ENCODE measurements around the gene RYR2. TPM values are rescaled to one million over a fixed set of nuclear protein-coding genes. Genes with fewer than 3 reads are reported as not detected.
"Not testable (repeated sequence)": the region's sequence is repeated elsewhere in the genome, so short reads cannot be mapped to it uniquely, and the experiment has no call there.

Gene RYR2
- total and polyA plus RNA-seq, 7 experiments from 2014 or later: 0.05 TPM; not detected in 6

DNA sequence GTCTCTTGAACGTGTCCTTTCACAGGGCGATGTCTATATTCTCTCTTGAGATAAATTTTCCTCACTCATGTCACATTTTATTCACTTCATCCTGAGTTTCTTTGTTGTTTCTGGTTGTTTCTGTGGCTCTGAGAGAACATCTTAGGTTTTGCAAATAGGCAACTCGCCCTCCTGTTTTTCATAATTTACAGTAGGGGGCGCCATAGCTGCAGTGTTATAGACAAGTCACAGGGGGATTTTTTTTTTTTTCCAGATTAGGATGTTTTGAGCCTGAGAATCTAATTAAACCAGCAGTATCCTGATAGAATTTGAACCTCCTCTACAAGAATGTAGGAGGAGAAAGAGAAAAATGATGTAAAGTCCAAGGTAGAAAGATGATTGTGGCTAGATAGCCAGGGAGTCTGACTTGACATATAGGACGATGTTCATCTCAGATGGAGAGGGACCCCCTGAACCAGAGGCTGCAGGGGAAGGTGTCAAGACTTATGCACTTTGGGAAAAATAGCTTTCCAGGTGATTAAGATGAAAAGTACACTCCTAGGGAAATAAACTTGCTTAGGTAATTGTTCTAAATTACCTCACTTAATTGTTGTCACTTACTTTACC is 772.4 kb downstream of the RYR2 start:
- H3K9me3 Mint-ChIP-seq: peaks cover 0 to 5% (median 0%) of the 10 kb centered on the region in 11 donors
- H3K36me3 Mint-ChIP-seq: no peaks in the 10 kb centered on the region
- no peaks in the 10 kb centered on the region for H3K4me1 Mint-ChIP-seq
- ChIA-PET POLR2A (no interaction called here), CTCF (no interaction called here)
- no peaks in the 10 kb centered on the region for H3K9me3 ChIP-seq (ENCODE audit: control insufficient read depth in 2 of 3, low read length in 3 of 3)
- H3K27ac Mint-ChIP-seq: no peak overlapping the region
- H3K36me3 ChIP-seq (ENCODE audit: control insufficient read depth in 2 of 3, insufficient read depth in 3 of 3, low read length in 3 of 3): no peaks in the 10 kb centered on the region
- no peaks in the 10 kb centered on the region for H3K4me1 ChIP-seq (ENCODE audit: control insufficient read depth in 2 of 2, insufficient read depth in 2 of 2, low read length in 2 of 2)
- no peaks in the 10 kb centered on the region for H3K27me3 ChIP-seq (ENCODE audit: control insufficient read depth in 2 of 2, insufficient read depth in 2 of 2, low read length in 2 of 2)
- DNase-seq (no peak), ATAC-seq (no peak)
- H3K4me3 ChIP-seq (ENCODE audit: low read length): no peak overlapping the region
- intact Hi-C loops (cut with micrococcal nuclease): no loop called here
- H3K27ac ChIP-seq (ENCODE audit: low read depth, low read length): no peak overlapping the region
- no peak overlapping the region for H3K4me3 Mint-ChIP-seq
- H3K27me3 Mint-ChIP-seq: peaks cover 0 to 14% (median 8%) of the 10 kb centered on the region in 5 donors

DNA sequence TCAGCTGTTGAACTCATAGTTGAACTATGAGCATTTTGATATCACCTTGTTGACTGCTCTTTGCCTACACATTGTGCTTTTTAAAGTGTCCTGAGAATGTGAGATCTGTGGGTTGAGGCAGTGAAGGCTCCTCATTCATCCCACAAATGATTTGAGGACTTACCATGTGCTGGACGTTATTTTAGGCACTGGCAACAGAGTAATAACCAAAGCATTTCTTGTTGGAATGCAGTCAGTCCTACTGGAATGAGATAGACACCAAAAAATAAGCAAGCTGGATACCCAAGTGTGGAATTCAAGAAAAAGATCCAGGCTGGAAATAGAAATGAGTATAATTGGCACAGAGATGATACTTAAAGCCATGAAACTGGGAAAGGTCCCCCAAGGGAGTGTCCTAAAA is 775.3 kb downstream of the RYR2 start:
- ATAC-seq (no peak), DNase-seq (no peak)
- Mint-ChIP-seq H3K27ac (no peak overlapping the region), H3K36me3 (no peaks in the 10 kb centered on the region), H3K9me3 (peaks cover 0 to 6% (median 0%) of the 10 kb centered on the region in 11 donors), H3K4me1 (no peaks in the 10 kb centered on the region), H3K4me3 (no peak overlapping the region), H3K27me3 (peaks cover 0 to 15% (median 13%) of the 10 kb centered on the region in 5 donors)
- no peak overlapping the region for H3K27ac ChIP-seq (ENCODE audit: low read depth, low read length)
- CTCF ChIA-PET: no interaction called here
- H3K9me3 ChIP-seq (ENCODE audit: control insufficient read depth in 2 of 3, low read length in 3 of 3): no peaks in the 10 kb centered on the region
- no peaks in the 10 kb centered on the region for H3K4me1 ChIP-seq (ENCODE audit: control insufficient read depth in 2 of 2, insufficient read depth in 2 of 2, low read length in 2 of 2)
- no peak overlapping the region for H3K4me3 ChIP-seq (ENCODE audit: low read length)
- POLR2A ChIA-PET: no interaction called here
- intact Hi-C loops (cut with micrococcal nuclease): no loop called here
- H3K27me3 ChIP-seq (ENCODE audit: control insufficient read depth in 2 of 2, insufficient read depth in 2 of 2, low read length in 2 of 2): no peaks in the 10 kb centered on the region
- no peaks in the 10 kb centered on the region for H3K36me3 ChIP-seq (ENCODE audit: control insufficient read depth in 2 of 3, insufficient read depth in 3 of 3, low read length in 3 of 3)

DNA sequence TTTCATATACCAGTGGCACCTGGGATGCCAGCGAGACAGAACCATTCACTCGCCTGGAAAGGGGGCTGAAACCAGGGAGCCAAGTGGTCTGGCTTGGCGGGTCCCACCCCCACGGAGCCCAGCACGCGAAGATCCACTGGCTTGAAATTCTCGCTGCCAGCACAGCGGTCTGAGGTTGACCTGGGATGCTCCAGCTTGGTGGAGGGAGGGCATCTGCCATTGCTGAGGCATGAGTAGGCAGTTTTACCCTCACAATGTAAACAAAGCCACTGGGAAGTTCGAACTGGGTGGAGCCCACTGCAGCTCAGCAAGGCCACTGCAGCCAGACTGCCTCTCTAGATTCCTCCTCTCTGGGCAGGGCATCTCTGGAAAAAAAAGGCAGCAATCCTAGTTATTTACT is 778.6 kb downstream of the RYR2 start:
- H3K9me3 Mint-ChIP-seq; H3K9me3 ChIP-seq (ENCODE audit: control insufficient read depth in 2 of 3, low read length in 3 of 3); ATAC-seq; H3K4me3 ChIP-seq (ENCODE audit: low read length); intact Hi-C loops (cut with micrococcal nuclease); H3K27ac ChIP-seq (ENCODE audit: low read depth, low read length); H3K27me3 ChIP-seq (ENCODE audit: control insufficient read depth in 2 of 2, insufficient read depth in 2 of 2, low read length in 2 of 2); POLR2A ChIA-PET; H3K4me1 ChIP-seq (ENCODE audit: control insufficient read depth in 2 of 2, insufficient read depth in 2 of 2, low read length in 2 of 2); CTCF ChIA-PET; H3K4me3 Mint-ChIP-seq; H3K4me1 Mint-ChIP-seq; H3K36me3 Mint-ChIP-seq; H3K27ac Mint-ChIP-seq; H3K36me3 ChIP-seq (ENCODE audit: control insufficient read depth in 2 of 3, insufficient read depth in 3 of 3, low read length in 3 of 3); DNase-seq: not testable (repeated sequence)
- peaks cover 0 to 15% (median 5%) of the 10 kb centered on the region in 5 donors for H3K27me3 Mint-ChIP-seq

DNA sequence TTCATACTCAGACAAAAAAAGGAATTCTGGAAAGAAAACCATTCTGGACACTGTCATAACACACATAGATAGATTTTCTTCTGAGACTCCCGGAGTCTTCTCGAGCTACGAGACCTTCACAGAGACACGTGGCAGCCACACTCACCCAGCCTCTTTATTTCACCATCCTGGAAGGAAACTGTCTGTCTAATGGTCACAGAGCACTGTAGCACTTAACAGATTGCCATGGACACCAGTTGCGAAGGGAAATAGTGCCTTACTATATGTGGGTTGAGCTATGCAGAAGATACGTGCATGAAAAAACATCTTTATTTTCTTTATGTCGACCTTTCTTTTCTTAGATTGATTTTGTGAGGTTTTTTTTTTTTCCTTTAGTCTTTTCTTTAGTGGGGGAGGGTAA is 790.9 kb downstream of the RYR2 start:
- Histone ChIP-seq H3K27ac (ENCODE audit: low read depth, low read length) (no peak overlapping the region), H3K4me3 (ENCODE audit: low read length) (no peak overlapping the region), H3K9me3 (ENCODE audit: control insufficient read depth in 2 of 3, low read length in 3 of 3) (no peaks in the 10 kb centered on the region), H3K36me3 (ENCODE audit: control insufficient read depth in 2 of 3, insufficient read depth in 3 of 3, low read length in 3 of 3) (no peaks in the 10 kb centered on the region), H3K27me3 (ENCODE audit: control insufficient read depth in 2 of 2, insufficient read depth in 2 of 2, low read length in 2 of 2) (no peaks in the 10 kb centered on the region), H3K4me1 (ENCODE audit: control insufficient read depth in 2 of 2, insufficient read depth in 2 of 2, low read length in 2 of 2) (no peaks in the 10 kb centered on the region)
- ATAC-seq (no peak), DNase-seq (no peak)
- Mint-ChIP-seq H3K36me3 (no peaks in the 10 kb centered on the region), H3K27ac (no peak overlapping the region), H3K27me3 (peaks cover 0 to 13% (median 3%) of the 10 kb centered on the region in 5 donors), H3K9me3 (peaks cover 0 to 8% (median 0%) of the 10 kb centered on the region in 11 donors), H3K4me3 (no peak overlapping the region), H3K4me1 (no peaks in the 10 kb centered on the region)
- ChIA-PET POLR2A (no interaction called here), CTCF (no interaction called here)
- intact Hi-C loops (cut with micrococcal nuclease): no loop called here

DNA sequence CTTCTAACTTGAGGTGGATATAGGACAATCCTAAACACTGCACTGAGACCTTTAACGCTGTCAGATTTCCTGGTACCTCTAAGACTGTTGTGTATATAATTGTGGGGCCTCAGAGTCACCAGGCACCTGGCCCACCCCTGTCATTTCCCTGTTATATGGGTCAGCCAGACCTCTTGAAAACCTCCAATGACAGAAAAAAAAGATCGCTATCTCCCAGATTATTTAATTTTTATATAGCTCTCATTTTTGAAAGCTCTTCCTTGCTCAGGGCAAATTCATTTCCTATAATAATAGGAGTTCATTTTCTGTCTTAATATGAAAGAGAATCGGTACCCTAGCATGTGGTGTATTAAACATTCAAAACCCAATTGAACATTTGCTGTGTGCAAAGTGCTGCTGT is 792.1 kb downstream of the RYR2 start:
- no peak for ATAC-seq
- POLR2A ChIA-PET: no interaction called here

DNA sequence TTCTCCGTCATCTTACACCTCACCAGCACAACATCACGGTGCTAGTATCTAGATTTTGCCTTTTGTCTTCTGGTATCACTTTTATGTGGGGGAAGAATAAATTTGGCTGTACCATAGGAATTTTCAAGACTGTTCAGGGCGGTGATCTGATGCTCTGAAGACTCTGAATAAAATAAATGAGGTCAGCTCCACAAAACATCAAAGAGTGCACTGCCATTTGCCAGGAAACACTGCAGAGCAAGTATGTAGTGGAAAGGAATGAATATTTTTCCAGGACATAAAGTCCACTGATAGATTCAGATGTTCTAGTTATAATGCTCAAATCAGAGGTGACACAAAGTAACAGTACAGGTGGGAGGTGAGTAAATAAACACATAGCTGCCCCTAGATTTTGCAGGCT is 792.5 kb downstream of the RYR2 start:
- H3K36me3 ChIP-seq (ENCODE audit: control insufficient read depth in 2 of 3, insufficient read depth in 3 of 3, low read length in 3 of 3): no peaks in the 10 kb centered on the region
- no peaks in the 10 kb centered on the region for H3K27me3 ChIP-seq (ENCODE audit: control insufficient read depth in 2 of 2, insufficient read depth in 2 of 2, low read length in 2 of 2)
- DNase-seq: no peak
- H3K4me1 ChIP-seq (ENCODE audit: control insufficient read depth in 2 of 2, insufficient read depth in 2 of 2, low read length in 2 of 2): no peaks in the 10 kb centered on the region
- Mint-ChIP-seq H3K9me3 (peaks cover 0 to 4% (median 0%) of the 10 kb centered on the region in 11 donors), H3K27me3 (peaks cover 0 to 13% (median 3%) of the 10 kb centered on the region in 5 donors), H3K27ac (no peak overlapping the region), H3K36me3 (no peaks in the 10 kb centered on the region), H3K4me3 (no peak overlapping the region), H3K4me1 (no peaks in the 10 kb centered on the region)
- CTCF ChIA-PET: no interaction called here
- H3K9me3 ChIP-seq (ENCODE audit: control insufficient read depth in 2 of 3, low read length in 3 of 3): no peaks in the 10 kb centered on the region
- ATAC-seq: no peak
- no peak overlapping the region for H3K4me3 ChIP-seq (ENCODE audit: low read length)
- intact Hi-C loops (cut with micrococcal nuclease): no loop called here
- POLR2A ChIA-PET: no interaction called here
- H3K27ac ChIP-seq (ENCODE audit: low read depth, low read length): no peak overlapping the region

More for the DNA sequence above, 792.1 kb downstream of the RYR2 start:
- no peaks in the 10 kb centered on the region for H3K27me3 ChIP-seq (ENCODE audit: control insufficient read depth in 2 of 2, insufficient read depth in 2 of 2, low read length in 2 of 2)
- intact Hi-C loops (cut with micrococcal nuclease): no loop called here
- no peaks in the 10 kb centered on the region for H3K9me3 ChIP-seq (ENCODE audit: control insufficient read depth in 2 of 3, low read length in 3 of 3)
- no peaks in the 10 kb centered on the region for H3K4me1 Mint-ChIP-seq
- H3K4me1 ChIP-seq (ENCODE audit: control insufficient read depth in 2 of 2, insufficient read depth in 2 of 2, low read length in 2 of 2): no peaks in the 10 kb centered on the region
- DNase-seq: no peak
- CTCF ChIA-PET: interaction anchor here (0.8 kb wide), 1 partner anchor 27 kb away, joined by 3 read pairs; no protein-coding TSS in a partner anchor
- H3K27me3 Mint-ChIP-seq: peaks cover 0 to 13% (median 3%) of the 10 kb centered on the region in 5 donors
- peaks cover 0 to 6% (median 0%) of the 10 kb centered on the region in 11 donors for H3K9me3 Mint-ChIP-seq
- no peak overlapping the region for H3K27ac Mint-ChIP-seq
- no peak overlapping the region for H3K4me3 ChIP-seq (ENCODE audit: low read length)
- H3K36me3 ChIP-seq (ENCODE audit: control insufficient read depth in 2 of 3, insufficient read depth in 3 of 3, low read length in 3 of 3): no peaks in the 10 kb centered on the region
- H3K36me3 Mint-ChIP-seq: no peaks in the 10 kb centered on the region
- H3K27ac ChIP-seq (ENCODE audit: low read depth, low read length): no peak overlapping the region
- no peak overlapping the region for H3K4me3 Mint-ChIP-seq

DNA sequence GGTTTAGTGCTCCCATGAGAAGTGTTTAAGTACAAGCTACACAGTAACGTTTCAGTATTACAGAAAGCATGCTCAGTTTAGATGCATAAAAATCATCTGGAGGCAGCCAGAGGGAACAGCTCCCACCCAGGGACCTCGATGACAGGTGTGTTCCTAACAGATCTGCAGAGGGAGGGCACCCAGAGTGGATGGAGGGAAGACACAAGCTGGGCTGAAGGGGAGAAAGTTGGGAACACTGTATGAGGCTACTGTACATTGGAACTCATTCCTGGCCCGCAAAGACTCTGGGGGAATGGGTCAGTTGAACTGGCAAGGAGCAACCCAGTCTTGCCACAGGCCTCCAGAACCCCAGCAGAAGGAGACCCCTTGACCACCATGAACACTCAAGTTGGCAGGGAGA is 796.3 kb downstream of the RYR2 start:
- no peak overlapping the region for H3K4me3 Mint-ChIP-seq
- Histone ChIP-seq H3K4me1 (ENCODE audit: control insufficient read depth in 2 of 2, insufficient read depth in 2 of 2, low read length in 2 of 2) (no peaks in the 10 kb centered on the region), H3K27me3 (ENCODE audit: control insufficient read depth in 2 of 2, insufficient read depth in 2 of 2, low read length in 2 of 2) (no peaks in the 10 kb centered on the region), H3K27ac (ENCODE audit: low read depth, low read length) (no peak overlapping the region), H3K9me3 (ENCODE audit: control insufficient read depth in 2 of 3, low read length in 3 of 3) (no peaks in the 10 kb centered on the region), H3K36me3 (ENCODE audit: control insufficient read depth in 2 of 3, insufficient read depth in 3 of 3, low read length in 3 of 3) (no peaks in the 10 kb centered on the region), H3K4me3 (ENCODE audit: low read length) (no peak overlapping the region)
- no peak for DNase-seq
- no peak overlapping the region for H3K27ac Mint-ChIP-seq
- H3K36me3 Mint-ChIP-seq: no peaks in the 10 kb centered on the region
- intact Hi-C loops (cut with micrococcal nuclease): no loop called here
- ChIA-PET CTCF (no interaction called here), POLR2A (no interaction called here)
- H3K9me3 Mint-ChIP-seq: peaks cover 0 to 10% (median 2%) of the 10 kb centered on the region in 11 donors
- ATAC-seq: no peak
- no peaks in the 10 kb centered on the region for H3K4me1 Mint-ChIP-seq
- H3K27me3 Mint-ChIP-seq: peaks cover 0 to 9% (median 0%) of the 10 kb centered on the region in 5 donors
